ENCODE results near the gene NECAB2.

DNA sequence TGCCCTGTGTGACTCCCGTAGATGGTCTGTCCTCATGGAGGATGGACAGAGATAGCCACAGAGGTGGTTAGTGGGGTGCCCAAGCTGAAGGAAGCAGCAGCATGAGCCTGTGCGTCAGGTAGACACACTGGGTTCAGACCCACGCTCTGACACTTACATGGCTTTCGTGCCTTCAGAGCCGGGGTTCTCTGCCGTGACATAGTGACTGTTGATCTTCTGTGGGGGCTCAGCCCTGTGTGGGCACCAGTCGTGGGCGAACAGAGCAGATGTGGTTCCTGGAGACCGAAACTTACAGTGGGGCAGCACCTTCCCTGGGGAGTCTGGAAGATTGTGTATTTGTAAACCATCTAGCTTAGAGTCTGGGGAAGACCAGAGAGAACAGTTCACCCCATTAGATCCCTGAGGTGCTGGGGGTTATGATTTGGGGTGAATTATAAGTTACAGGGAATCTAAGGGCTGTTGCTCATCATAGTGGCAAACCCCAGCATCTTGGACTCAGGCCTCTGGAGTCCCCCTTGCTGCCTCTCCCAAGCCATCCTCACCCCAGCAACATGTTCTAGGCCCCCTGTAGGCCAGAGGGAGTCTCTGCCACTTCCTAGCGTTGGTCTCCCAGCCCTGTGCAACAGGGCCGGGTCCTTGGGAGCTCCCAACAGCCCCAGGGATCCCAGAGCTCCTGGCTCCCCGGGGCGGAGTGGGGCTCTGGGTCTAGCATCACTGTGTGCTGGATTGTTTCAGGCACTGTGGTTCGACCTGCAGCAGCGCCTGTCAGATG is 28.6 kb downstream of the NECAB2 start:
- TF ChIP-seq, protein P1, sequence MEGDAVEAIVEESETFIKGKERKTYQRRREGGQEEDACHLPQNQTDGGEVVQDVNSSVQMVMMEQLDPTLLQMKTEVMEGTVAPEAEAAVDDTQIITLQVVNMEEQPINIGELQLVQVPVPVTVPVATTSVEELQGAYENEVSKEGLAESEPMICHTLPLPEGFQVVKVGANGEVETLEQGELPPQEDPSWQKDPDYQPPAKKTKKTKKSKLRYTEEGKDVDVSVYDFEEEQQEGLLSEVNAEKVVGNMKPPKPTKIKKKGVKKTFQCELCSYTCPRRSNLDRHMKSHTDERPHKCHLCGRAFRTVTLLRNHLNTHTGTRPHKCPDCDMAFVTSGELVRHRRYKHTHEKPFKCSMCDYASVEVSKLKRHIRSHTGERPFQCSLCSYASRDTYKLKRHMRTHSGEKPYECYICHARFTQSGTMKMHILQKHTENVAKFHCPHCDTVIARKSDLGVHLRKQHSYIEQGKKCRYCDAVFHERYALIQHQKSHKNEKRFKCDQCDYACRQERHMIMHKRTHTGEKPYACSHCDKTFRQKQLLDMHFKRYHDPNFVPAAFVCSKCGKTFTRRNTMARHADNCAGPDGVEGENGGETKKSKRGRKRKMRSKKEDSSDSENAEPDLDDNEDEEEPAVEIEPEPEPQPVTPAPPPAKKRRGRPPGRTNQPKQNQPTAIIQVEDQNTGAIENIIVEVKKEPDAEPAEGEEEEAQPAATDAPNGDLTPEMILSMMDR (IDR thresholded peaks at IDR 0.05): no peak
- no peak for TF ChIP-seq POLR2A (IDR thresholded peaks at IDR 0.05)

All from tibial nerve (tissue), 3 donors.